Middle frontal gyrus (tissue), 1 donor: ENCODE measurements around the gene ARV1.

Source experiments
- DNase-seq: peaks from one replicate; pipeline ENCODE4 v3.0.0-alpha.2; 2015; ENCODE audit warnings: low spot score; ENCODE audit errors: extremely low spot score

Gene ARV1

GRCh38 chr1:230978491-230979388, at the start of gene ARV1, which contains the start of gene TTC13:
Gene ARV1, plus strand, starts transcription at chr1:230979094. Its CDS starts 12 bp downstream, at chr1:230979106.
Gene TTC13, minus strand, starts transcription at chr1:230978861. Its CDS starts 31 bp downstream, at chr1:230978830.
- DNase-seq, result peak; percentile 98

GRCh38 chr1:230930986-230931385, 47.9 kb upstream of the ARV1 start:
- DNase-seq, result no peak

GRCh38 chr1:230935852-230936251, 43.0 kb upstream of the ARV1 start:
- no peak for DNase-seq

GRCh38 chr1:230936475-230936874, 42.4 kb upstream of the ARV1 start:
- DNase-seq, result no peak

GRCh38 chr1:230937371-230937770, 41.5 kb upstream of the ARV1 start:
- no peak for DNase-seq

- DNase-seq, result no peak
These were observed 39.9 kb upstream of the ARV1 start for GRCh38 chr1:230938924-230939368.

GRCh38 chr1:230939806-230940489, 38.9 kb upstream of the ARV1 start:
- DNase-seq, result no peak

DNA sequence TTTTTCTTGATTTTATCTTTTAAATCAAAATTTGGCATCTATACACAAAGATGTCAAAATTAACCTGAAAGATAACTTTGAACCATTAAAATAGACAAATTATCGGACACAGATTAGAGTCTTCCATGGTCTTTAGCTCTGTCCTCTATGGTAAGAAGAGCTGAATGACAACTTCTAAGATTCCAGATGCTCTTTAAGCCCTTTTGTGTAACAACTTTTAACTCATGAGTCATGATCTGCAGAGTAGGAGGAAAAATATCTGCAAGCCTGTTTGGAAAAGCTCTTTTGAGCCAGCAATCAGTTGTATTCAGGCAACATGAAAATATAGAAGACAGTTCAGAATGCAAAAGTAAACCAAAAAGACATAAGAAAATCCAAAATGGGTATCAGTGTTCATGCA, 38.0 kb upstream of the ARV1 start:
- no peak for DNase-seq

DNA sequence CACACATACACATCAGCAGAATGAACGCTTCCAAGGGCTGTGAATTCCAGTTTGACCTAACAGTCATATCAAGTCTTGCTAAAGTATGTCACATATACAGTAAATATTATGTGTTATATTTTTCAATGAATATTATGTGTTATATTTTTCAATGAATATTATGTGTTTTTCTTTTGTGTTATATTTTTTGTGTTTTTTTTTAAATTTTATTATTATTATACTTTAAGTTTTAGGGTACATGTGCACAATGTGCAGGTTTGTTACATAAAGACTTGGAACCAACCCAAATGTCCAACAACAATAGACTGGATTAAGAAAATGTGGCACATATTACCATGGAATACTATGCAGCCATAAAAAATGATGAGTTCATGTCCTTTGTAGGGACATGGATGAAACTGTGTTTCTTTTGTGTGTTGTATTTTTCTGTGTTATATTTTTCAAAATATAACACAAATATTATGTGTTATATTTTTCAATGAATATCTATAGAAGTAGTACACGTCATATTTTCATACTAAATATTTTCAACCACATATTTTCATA, 35.8 kb upstream of the ARV1 start:
- DNase-seq, result no peak

GRCh38 chr1:230948301-230948700, 30.6 kb upstream of the ARV1 start:
- no peak for DNase-seq

GRCh38 chr1:230948903-230949302, 30.0 kb upstream of the ARV1 start:
- DNase-seq, result no peak

- DNase-seq, result no peak
These were observed 28.5 kb upstream of the ARV1 start for GRCh38 chr1:230950404-230950803.

- no peak for DNase-seq
These were observed 21.3 kb upstream of the ARV1 start for GRCh38 chr1:230957580-230957989.

DNA sequence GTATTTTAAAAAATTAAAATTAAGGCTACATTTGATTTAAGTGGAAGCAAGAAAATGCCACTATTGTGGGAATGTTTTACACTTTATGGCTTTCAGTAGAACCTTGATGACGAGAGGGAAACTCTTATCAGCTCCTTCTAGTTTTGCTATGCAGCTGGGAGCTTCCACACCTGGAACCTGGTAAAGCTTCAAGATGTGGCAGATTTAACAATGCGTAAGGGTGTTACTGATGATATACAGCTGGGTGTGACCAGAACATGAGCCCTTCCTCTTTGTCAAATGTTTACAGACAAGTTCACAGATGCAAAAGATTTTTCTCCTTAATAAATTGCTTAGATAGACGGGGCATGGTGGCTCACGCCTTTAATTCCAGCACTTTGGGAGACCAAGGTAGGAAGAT, 20.5 kb upstream of the ARV1 start:
- no peak for DNase-seq

GRCh38 chr1:230964896-230965295, 14.0 kb upstream of the ARV1 start:
- DNase-seq, result no peak

DNA sequence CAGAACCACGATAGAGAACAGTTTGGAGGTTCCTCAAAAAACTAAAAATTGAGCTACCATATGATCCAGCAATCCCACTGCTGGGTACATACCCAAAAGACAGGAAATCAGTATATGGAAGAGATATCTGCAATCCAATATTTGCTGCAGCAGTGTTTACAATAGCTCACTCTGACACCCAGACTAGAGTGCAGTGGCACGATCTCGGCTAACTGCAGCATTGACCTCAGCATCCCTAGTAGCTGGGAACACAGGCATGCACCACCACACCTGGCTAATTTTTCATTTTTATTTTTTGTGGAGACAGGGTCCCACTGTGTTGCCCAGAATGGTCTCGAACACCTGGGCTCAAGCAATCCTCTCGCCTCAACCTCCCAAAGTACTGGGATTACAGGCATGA, 13.4 kb upstream of the ARV1 start:
- DNase-seq, result no peak

DNA sequence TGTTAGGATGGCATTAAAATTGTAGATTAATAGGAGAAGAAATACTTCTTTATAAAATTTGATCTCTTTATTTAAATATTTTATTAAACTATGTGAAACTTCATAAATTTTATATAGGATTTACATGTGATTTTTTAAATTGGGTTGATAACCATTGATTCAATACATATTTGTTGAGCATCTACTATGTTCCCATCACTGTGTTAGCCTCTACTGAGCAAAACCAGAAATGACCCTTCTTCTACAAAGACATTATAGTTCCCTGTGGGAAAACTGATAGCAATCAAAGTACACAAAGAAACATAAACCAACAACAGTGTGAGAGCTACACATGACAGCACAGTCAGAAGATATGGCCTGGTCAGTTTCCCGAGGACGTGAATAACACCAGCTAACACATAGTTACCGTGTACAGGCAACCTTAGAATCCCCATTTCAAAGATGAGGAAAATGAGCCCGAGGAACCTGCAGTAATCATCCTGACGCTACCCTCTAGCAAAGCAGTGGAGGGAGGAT, 12.5 kb upstream of the ARV1 start:
- DNase-seq, result no peak

- no peak for DNase-seq
These were observed 8.5 kb upstream of the ARV1 start for GRCh38 chr1:230970432-230970831.

DNA sequence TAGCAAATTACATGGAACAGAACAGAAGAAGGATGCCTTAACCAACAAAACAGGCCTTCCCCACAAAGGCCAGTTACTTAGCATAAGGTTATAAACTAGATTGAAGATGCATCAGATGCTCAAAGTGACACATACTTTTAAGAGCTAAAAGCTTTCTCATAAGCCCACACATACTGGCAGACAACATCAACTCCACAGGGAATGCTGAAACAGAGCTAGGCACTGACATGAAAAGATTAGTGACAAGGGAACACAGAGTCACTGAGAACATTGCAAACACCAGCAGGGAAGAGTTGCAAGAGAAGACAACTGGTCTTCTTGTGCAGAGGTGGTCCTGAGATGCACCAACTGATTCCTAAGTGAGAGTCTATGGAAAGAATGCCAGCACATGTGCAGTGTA, 7.1 kb upstream of the ARV1 start:
- DNase-seq, result no peak

GRCh38 chr1:230972855-230973271, 6.0 kb upstream of the ARV1 start:
- no peak for DNase-seq

DNA sequence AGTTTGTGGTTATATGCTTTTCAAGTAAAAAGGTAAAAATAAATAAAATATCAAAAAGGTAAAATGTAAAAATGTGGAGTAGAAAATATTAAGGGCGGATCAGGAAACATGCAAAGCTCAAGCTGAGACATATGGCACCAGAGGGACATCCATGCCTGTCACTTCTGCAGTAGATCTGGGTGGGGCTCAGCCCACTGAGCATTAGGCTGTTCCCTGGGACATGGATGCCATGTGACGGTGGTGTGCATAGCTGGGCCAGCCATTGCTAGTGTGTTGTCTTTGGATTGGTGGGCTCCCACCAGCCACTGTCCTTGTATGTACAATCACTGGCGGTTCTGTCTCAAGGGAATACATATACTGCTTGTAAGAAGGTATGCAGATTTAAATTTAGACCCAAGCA, 3.3 kb upstream of the ARV1 start:
- no peak for DNase-seq

- no peak for DNase-seq
These were observed 2.5 kb upstream of the ARV1 start for GRCh38 chr1:230976360-230976759.
